Measurements from ENCODE around the gene ZNF552.
"Not testable (repeated sequence)": the region's sequence is repeated elsewhere in the genome, so short reads cannot be mapped to it uniquely, and the experiment has no call there.

The ZNF552 gene

DNA sequence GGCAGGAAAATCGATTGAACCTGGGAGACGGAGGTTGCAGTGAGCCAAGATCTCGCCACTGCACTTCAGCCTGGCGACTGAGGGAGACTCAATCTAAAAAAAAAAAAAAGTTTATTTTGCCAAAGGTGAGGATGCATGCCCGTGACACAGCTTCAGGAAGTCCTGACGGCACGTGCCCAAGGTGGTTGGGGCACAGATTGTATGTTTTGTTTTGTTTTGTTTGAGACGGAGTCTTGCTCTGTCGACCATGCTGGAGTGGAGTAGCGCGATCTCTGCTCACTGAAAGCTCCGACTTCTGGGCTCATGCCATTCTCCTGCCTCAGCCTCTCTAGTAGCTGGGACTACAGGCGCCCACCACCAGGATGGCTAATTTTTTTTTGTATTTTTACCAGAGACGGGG is 3.3 kb upstream of the ZNF552 start:
- DNase-seq, result no peak

DNA sequence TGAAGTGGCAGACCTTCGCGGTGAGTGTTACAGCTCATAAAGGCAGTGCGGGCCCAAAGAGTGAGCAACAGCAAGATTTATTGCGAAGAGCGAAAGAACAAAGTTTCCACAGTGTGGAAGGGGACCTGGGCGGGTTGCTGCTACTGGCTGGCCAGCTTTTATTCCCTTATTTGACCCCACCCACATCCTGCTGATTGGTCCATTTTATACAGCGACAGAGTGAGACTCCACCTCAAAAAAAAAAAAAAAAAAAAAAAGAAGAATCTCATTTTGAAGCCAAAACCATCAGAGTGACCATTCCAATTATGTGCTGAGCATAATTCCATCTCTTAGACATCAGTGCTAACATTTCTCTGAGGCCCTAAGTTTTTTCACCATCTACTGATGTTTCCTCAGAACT is 1.9 kb upstream of the ZNF552 start:
- no peak for DNase-seq

DNA sequence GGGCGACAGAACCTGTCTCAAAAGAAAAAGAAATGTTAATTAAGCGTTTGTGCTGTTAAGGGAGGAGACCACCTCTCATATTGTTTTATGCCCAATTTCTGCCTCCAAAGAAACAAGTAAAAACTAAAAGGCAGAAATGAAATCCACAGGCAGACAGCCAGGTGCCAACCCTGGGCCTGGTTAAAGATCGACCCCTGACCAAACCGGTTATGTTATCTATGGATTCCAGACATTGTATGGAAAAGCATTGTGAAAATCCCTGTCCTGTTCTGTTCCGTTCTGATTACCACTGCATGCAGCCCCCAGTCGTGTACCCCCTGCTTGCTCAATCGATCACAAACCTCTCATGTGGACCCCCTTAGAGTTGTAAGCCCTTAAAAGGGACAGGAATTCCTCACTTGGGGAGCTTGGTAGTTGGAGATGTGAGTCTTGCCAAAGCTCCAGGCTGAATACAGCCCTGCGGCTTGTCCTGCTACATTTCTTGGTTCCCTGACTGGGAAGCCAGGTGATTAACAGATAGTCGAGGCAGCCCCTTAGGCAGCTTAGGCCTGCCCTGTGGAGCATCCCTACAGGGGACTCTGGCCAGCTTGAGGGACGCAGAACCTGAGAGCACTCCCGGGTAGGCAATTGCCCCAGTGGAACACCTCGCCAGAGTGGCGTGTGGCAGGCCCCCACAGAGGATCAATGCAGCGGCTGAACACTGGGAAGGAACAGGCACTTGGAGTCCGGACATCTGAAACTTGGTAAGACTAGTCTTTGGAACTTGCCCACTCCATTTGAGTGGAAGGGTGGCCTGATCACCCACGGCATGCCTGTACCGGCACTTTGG is 748 bp upstream of the ZNF552 start:
- DNase-seq, result no peak

GRCh38 chr19:57813919-57814504 is 701 bp downstream of the ZNF552 start:
- DNase-seq, result no peak

- DNase-seq, result not testable (repeated sequence)
Observed at GRCh38 chr19:57812975-57813820, 1.5 kb downstream of the ZNF552 start.

- no peak for DNase-seq
Observed at GRCh38 chr19:57812226-57812625, 2.5 kb downstream of the ZNF552 start.

DNA sequence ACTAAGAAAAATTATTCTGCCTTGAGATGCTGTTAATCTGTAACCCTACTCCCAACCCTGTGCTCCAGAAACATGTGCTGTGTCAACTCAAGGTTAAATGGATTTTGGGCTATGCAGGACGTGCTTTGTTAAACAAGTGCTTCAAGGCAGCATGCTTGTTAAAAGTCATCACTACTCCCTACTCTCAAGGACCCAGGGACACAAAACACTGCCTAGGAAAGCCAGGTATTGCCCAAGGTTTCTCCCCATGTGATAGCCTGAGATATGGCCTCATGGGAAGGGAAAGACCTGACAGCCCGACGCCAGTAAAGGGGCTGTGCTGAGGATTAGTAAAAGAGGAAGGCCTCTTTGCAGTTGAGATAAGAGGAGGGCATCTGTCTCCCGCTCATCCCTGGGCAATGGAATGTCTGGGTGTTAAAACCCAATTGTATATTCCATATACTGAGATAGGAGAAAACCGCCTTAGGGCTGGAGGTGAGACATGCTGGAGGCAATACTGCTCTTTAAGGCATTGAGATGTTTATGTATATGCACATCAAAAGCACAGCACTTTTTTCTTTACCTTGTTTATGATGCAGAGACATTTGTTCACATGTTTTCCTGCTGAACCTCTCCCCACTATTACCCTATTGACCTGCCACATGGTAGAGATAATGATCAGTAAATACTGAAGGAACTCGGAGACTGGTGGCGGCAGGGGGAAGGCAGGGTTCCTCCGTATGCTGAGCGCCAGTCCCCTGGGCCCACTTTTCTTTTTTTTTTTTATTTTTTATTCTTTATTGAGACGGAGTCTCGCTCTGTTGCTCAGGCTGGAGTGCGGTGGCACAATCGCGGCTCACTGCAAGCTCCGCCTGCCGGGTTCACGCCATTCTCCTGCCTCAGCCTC is 4.1 kb downstream of the ZNF552 start:
- not testable (repeated sequence) for DNase-seq

DNA sequence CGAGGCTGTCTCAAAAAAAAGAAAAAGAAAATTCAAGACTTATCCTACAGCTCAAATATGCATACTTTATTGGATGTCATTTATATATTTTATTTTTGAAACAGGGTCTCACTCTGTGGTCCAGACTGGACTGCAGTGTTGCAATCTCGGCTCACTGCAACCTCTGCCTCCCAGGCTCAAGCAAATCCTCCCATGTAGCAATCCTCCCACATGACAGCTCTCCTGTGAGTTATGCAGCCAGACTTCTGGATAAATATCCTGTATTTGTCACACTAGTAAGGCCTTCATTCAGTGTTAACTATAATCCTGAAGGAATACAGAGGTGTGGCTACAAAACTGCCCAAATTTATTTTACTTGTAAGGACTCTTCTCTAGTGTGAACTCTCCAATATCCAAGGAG is 7.2 kb downstream of the ZNF552 start:
- no peak for DNase-seq

DNA sequence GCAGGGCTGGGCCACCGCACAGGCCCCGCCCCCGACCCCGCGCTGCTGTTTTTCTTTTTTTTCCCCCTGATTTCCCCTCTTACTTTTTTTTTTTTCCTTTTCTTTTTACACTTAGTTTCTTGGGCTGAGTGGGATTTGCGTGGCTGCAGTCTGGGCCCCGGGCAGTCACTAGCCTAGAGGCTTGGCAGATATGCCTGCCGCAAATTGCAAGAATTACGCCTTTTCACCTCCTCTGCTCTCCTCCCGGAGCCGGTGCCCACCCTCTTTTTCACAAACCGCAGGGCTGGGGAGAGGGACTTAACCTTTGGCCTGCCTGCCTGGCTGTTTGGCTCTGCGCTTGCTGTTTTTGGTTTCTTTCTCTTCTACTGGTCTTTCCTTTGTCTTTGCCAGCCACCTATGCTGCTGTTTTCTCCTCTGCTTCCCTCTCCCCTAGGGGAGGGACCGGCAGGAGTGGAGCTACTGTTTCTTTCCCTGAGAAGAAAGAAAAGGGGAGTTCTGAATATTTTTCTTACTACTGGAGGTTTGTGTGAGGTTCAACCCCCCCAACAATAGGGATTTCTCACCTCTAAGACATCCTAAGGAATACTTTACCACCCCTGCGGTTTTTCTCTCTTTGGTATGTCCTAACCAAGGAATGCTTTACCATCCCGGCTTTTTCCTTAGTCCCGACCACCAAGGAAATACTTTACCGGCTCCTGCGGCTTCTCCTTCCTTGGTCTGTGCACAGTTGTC is 11.0 kb downstream of the ZNF552 start:
- no peak for DNase-seq

DNA sequence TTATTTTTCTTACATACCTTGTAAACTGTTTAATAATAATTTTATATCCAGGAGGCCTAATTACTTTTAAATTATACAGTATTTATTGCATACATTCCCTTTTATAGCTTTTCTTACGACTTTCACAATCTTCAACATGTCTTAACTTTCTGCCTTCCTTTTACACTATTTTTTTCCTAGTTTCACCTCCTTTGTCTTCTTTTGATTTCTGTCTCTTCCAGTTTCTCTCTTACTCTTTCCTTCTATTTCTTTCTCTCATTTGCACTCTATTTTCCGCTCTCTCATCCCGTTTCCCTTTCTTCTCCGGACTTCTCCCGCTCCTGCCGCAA is 11.5 kb downstream of the ZNF552 start:
- DNase-seq, result no peak

DNA sequence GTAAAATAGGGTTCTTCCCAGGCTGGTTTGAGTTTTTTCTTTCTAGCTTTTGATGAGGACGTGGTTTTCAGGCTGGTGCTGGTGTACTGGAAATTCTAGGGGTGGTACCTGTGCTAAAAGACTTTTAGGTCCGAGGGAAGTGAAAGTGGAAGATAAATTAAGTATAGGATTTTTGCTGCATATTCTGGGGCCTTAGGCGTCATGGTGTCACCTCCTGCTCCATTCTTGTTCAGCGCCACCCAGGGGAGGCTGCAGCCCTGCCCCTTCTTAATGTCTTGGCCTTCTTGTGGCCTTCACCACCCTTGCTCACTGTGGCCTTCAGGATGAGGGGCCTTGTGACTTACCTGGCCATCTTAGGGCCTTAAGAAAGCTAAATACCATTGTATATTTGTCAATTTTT is 12.4 kb downstream of the ZNF552 start:
- no peak for DNase-seq

- DNase-seq, result no peak
Observed at GRCh38 chr19:57800696-57801095, 14.0 kb downstream of the ZNF552 start.

DNA sequence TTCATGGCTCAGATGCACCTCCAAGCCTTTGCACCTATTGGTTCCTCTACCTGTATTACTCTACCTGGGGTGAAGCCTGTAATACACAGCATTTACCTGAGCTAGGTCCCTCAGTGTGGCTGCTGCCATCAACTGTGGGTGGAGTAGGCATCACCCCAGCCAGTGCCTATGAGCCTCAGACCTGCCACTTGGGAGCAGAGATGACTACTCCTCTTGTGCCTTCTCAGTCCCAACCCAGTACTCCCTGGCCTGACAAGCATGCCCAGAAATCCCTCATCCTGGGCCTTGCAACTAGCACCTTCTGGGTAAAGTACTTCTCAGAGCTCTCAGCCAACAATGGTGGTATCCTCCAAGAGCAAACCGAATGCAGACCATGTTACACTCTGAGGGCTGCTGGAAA is 18.1 kb downstream of the ZNF552 start:
- not testable (repeated sequence) for DNase-seq

- no peak for DNase-seq
Observed at GRCh38 chr19:57789288-57789687, 25.4 kb downstream of the ZNF552 start.

DNA sequence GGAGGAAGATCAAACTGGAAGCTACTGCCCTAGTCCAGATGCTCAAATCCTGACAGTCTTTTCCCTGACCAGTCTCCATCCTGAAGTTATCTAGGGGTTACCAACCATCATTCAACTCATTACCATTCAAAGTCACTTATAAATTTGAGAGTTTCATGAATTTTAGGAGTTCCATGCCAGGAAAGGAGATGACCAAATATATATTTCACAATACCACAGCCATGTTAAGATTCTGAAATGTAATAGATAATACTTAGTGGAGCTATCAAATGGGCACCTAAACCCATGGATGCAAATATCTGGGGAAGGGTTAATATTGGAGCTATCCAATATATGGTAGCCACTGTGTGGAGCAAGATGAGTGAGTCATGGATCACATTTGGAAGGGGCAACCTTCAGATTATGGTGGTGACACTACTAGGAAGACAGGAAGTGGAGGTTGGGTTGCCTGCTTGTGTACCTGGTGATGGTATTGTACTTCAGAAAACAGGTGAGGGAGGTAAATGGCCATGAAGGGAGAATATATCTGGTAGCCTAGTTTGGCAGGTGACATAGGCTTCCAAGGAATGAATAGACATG is 26.5 kb downstream of the ZNF552 start:
- no peak for DNase-seq

DNA sequence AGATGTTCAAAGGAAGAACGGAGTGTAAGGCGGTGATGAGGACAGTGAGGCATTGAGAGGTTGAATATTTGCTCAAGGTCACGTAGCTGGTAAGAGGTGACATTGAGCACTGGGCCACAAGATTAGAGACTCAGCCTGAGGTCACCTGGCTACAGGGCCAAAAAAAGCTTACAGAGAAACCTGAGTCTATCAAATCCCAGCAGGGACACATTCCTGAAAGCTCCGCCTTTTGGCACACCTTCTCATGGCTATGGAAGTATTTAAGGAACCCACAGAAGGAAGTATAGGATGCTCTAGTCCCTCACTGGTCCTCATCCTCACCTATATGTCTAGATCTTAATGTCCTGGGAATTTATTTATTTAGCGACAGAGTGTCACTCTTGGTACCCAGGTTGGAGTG is 27.8 kb downstream of the ZNF552 start:
- no peak for DNase-seq

DNA sequence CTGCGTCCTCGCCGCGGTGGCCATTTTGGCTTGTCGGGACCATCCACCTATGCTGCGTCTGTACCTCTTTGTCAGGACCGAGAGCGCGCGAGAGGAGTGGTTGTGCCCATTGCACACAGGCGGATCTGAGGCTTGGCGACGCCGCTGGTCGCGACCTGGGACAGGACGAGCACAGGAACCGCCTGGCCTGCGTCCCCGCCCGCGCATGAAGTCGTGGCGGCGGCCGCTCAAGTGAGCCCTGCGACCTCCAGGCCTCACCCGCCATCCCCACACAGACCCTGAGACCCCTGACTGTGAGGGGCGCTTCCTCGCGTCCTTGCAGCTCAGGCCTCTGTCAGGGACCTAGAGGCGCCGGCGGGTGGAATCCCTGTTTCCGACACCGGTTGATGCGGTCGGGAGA is 28.4 kb downstream of the ZNF552 start:
- no peak for DNase-seq

- DNase-seq, result no peak
Observed at GRCh38 chr19:57779220-57779845, 35.4 kb downstream of the ZNF552 start.

DNA sequence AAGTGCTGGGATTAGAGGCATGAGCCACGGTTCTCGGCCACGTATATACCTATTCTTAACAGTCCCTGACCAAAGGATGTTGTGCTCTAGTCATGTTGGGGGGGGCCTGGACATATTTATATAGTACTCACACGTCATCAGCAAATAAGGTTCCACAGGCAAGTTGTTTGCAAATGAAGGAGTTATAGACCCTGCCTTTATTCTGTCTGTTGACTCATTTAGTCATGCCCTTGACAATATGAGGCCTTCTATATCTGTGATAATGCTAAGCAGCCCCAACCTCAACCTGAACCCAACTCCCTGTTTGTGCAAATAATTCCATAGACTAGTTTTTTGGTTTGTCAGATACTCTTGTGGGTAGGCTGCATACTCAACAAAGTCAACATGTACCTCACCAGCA is 36.4 kb downstream of the ZNF552 start:
- DNase-seq, result no peak

DNA sequence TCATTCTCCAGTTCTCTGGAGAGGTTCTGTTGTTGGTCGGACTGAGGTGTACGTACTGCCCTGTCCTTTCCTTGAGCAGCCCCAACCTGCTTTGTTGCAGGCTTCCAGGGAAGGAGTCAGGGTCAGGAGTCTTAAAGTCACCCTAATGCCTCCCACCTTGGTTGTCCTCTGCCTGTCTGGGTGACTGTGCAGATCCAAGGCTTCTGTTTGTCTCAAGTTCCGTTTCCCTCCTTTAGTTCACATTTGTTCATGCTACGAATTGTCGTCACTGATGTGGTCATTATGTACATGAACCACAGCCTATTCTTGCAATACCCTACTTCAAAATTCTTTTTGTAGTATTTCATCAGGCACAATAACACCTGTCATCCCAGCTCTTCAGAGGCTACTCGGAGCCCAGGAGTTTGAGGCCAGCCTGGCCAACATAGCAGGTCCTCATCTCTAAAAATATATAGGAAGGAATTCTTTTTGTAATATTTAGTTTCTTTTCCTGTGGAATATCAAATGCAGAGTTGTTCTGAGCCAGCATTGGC is 37.9 kb downstream of the ZNF552 start:
- no peak for DNase-seq

DNA sequence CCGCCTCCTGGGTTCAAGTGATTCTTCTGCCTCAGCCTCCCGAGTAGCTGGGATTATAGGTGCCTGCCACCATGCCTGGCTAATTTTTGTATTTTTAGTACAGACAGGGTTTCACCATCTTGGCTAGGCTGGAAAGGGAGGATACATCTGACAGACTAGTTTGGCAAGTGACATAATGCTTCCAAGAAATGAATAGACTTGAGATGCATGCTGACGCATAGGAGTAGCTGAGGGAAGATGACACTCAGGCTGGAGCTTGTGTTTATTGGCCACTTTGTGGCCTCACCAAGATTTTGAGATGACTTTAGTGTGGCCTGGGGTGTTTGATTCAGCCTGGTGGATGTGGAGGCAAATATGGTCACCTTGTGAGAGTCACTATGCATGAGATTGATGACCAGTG is 41.2 kb downstream of the ZNF552 start:
- no peak for DNase-seq
